ENCODE results near the gene CCDC102A.

The CCDC102A gene

GRCh38 chr16:57527027-57527426 is 9.3 kb downstream of the CCDC102A start:
- no peak for DNase-seq (ENCODE audit: low spot score)
- TF ChIP-seq CTCF (IDR thresholded peaks at IDR 0.05; ENCODE audit: extremely low read depth, missing control alignments): no peak

GRCh38 chr16:57526498-57526897 is 9.9 kb downstream of the CCDC102A start:
- TF ChIP-seq CTCF (IDR thresholded peaks at IDR 0.05; ENCODE audit: extremely low read depth, missing control alignments): no peak
- DNase-seq (ENCODE audit: low spot score): no peak

GRCh38 chr16:57525761-57526160 is 10.6 kb downstream of the CCDC102A start:
- no peak for DNase-seq (ENCODE audit: low spot score)
- no peak for TF ChIP-seq CTCF (IDR thresholded peaks at IDR 0.05; ENCODE audit: extremely low read depth, missing control alignments)

GRCh38 chr16:57522960-57523359 is 13.4 kb downstream of the CCDC102A start:
- no peak for DNase-seq (ENCODE audit: low spot score)
- TF ChIP-seq CTCF (IDR thresholded peaks at IDR 0.05; ENCODE audit: extremely low read depth, missing control alignments): no peak

- peak; percentile 92 for TF ChIP-seq CTCF (IDR thresholded peaks at IDR 0.05; ENCODE audit: extremely low read depth, missing control alignments)
- peak; percentile 93 for DNase-seq (ENCODE audit: low spot score)
Observed at GRCh38 chr16:57519796-57520360, 16.5 kb downstream of the CCDC102A start.

GRCh38 chr16:57518922-57519321 is 17.4 kb downstream of the CCDC102A start:
- TF ChIP-seq CTCF (IDR thresholded peaks at IDR 0.05; ENCODE audit: extremely low read depth, missing control alignments): no peak
- no peak for DNase-seq (ENCODE audit: low spot score)

GRCh38 chr16:57518520-57518919 is 17.9 kb downstream of the CCDC102A start:
- TF ChIP-seq CTCF (IDR thresholded peaks at IDR 0.05; ENCODE audit: extremely low read depth, missing control alignments): no peak
- no peak for DNase-seq (ENCODE audit: low spot score)
